Measurements from ENCODE around the gene RB1.

Gene RB1

GRCh38 chr13:48263196-48263595 is 40.4 kb upstream of the RB1 start:
- no peak for TF ChIP-seq CTCF (conservative IDR thresholded peaks at IDR 0.05)
- H3K27ac ChIP-seq: no peak overlapping the region

- H3K27ac ChIP-seq: no peak overlapping the region
- TF ChIP-seq CTCF (conservative IDR thresholded peaks at IDR 0.05): no peak
Observed at GRCh38 chr13:48264058-48264457, 39.5 kb upstream of the RB1 start.

- H3K27ac ChIP-seq: no peak overlapping the region
- no peak for TF ChIP-seq CTCF (conservative IDR thresholded peaks at IDR 0.05)
Observed at GRCh38 chr13:48265217-48265815, 38.2 kb upstream of the RB1 start.

- no peak for TF ChIP-seq CTCF (conservative IDR thresholded peaks at IDR 0.05)
- H3K27ac ChIP-seq: no peak overlapping the region
Observed at GRCh38 chr13:48266150-48266549, 37.4 kb upstream of the RB1 start.

GRCh38 chr13:48266701-48267639 is 36.6 kb upstream of the RB1 start:
- H3K27ac ChIP-seq: no peak overlapping the region
- no peak for TF ChIP-seq CTCF (conservative IDR thresholded peaks at IDR 0.05)

- H3K27ac ChIP-seq: no peak overlapping the region
- no peak for TF ChIP-seq CTCF (conservative IDR thresholded peaks at IDR 0.05)
Observed at GRCh38 chr13:48268019-48268418, 35.5 kb upstream of the RB1 start.

GRCh38 chr13:48273346-48273745 is 30.2 kb upstream of the RB1 start:
- no peak for TF ChIP-seq CTCF (conservative IDR thresholded peaks at IDR 0.05)
- H3K27ac ChIP-seq: no peak overlapping the region

All from VCaP (cell line).